ENCODE measurements around the gene TMEM31.
"Not testable (repeated sequence)": the region's sequence is repeated elsewhere in the genome, so short reads cannot be mapped to it uniquely, and the experiment has no call there.

Gene TMEM31

DNA sequence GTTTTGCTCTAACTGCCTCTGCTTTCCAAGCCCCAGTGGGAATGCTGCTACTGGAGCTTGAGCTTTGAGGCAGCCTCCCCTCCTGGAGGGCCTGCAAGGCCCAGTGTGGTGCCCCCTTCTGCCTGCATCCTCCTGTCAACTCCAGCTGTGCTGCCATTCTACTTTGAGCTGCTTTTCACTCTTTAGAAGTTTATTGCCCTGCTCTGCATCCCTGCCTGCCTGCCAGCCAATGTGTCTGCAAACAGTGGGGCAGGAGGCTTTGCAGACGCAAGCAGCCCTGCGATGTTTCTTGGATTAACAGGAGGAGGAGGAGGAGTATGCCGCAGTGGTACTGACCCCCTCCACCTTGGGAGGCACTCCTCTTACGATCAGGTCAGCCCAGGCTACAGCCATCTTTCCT lies 16.4 kb downstream of the TMEM31 start:
- no peak for DNase-seq

DNA sequence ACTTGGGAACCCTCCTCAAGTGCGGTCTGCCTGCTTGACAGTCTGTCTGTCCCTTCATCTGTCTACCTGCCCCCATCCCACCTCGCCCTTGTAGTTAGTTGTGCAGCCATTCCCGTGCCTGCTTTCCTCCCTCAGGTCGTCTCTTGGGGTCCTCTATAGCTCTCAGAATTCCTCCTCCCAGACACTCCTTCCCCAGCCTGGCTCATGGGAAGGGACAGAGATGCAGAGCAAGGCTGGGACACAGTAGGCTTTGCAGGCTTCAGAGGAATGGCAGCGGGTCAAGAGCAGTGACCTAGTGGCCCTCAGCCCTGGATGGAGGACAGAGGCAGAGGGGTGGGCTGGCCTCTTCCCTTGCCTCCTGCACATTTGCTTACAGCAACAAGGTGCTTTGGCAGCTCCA lies 18.3 kb downstream of the TMEM31 start:
- DNase-seq = no peak

DNA sequence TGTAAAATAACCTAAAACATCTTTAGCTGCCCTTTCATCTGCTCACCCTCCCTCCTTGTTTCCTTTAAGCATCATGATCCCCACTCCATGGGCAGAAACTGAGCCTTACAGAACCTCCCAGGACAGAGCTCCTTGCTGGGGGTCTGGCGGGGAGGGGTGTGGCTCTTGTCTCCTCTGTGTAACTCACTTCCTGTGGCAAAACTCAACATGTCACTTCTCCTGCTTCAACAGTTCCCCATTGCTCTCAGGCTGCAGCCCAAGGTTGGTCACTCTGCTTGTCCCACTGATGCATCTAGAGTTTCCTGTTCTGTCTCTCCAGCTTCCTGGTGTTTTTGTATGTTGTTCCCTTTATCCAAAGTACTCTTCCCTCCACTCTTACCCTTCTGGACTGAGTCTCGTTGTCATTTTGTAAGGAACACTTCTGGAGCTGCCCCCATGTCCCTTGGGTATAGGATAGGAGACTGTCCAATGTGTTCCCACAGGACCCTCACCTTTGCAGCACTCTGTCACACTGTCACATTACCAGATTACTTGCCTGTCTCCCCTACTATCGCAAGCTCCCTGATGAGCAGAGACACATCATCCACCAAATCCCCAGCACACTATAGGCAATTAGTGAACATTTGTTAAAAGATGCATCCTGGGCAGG lies 19.6 kb downstream of the TMEM31 start:
- no peak for DNase-seq

DNA sequence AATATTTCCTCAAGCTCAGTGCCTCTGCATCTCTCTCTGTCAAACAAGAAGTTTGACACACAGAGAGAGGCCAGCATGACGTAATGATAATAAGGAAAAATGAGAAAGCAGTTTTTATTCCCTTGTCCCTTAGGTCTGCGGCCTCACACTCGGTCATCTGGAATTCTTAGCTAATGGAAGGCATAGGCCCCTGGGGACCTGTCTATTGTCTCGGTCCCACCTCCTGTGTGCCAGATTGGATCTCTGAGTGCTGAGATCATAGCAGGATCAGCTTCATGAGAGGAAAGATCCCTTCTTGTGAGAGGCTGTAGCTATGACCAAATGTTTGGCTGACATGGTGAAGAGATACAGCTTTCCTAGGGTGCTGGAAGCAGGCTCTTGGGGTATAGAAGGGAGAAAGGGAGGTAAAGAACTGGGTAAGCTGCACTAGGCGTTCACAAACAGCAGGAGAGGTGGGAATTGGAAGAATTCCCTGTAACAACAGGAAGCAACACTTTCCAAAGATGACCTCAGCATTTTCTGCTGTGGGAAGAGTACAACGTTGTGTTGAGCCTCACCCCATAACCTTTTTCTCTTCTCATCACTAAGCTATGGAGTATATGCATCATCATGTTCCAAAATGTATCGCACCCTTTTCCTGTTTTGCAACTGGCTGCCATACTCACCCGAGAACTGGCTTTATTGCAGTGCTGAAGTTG lies 20.2 kb downstream of the TMEM31 start:
- no peak for DNase-seq

DNA sequence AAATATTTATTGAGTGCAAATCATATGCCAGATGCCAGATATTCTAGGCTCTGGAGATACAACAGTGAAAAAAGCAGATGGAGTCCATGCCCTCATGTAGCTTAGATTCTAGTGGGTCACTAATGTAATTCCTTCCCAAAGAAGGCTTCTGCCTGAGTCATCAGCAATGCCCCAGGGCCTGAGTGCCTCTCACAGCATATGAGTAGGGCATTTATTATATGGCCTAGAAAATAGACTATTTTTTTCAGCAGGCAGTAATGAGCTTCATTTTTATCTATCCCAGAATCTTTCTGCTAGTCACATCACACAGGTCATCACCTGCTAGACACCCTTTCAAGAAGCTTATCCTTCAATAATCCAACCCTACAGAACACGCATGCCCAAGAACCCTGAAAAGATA lies 22.3 kb downstream of the TMEM31 start:
- DNase-seq = no peak

DNA sequence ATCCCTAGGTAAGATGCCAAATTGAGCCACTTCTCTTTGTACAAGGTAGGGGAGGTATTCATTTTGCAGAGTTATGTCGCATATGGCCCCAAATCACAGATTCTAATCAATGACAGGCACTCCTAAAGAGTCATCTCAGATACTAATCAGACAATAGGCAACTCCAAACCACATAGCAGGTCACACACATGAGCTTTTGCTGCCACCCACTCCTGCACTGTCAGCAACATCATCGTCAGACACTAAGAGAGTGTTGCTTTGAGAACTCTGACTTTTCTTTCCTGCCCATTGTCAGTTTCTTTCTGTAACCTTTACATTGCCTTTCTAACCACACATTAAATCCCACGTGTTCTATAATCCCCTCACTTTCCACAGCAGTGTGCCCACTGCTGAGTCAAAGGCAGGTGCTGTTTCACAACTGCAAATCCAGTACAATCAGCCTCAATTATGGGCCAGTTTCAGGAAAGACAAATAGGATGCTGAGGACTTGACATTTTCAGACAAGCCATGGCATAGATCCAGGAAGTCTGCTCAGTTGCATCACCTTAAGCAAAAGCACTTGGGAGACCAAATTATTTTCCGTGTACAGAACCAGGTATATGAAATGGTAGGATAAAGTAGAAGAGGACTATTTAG lies 23.5 kb downstream of the TMEM31 start:
- DNase-seq = no peak

DNA sequence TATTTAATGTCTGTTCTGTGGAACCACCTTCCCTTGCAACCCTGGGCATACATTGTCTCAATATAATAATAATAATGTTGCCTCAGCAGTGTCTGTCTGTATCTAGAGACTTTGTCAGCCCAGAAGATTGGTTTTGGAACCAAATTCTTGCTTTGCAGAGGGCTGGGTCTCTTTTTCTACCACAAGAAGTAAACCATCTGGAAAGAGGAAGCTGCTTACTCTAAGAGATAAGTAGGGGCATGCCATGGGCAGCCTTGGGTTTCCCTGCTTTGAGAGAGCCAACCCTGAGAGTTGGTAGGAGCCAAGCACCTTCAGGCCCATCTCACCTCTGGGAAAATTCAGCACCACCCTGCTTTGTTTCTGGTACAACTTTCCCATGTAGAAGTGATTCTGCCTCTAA lies 27.0 kb downstream of the TMEM31 start:
- DNase-seq = no peak

DNA sequence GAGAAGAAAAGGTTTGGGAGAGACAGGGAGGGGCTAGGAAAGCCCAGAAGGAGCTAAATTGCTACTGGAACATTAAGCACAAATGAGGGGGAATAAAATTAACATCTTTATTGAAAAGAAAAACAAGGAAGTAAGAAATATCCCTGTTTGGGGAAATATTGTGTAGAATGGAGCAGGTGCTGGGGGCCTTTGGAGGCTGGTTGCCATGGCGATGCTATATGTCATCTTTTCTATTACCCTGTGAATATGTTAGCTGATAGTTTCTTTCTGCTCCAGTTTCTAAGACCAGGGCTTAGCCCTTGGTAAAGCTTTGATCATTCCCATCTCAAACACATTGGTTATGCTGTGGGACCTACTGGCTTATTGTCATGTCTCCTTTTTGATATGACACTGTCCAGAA lies 28.7 kb downstream of the TMEM31 start:
- DNase-seq = no peak

DNA sequence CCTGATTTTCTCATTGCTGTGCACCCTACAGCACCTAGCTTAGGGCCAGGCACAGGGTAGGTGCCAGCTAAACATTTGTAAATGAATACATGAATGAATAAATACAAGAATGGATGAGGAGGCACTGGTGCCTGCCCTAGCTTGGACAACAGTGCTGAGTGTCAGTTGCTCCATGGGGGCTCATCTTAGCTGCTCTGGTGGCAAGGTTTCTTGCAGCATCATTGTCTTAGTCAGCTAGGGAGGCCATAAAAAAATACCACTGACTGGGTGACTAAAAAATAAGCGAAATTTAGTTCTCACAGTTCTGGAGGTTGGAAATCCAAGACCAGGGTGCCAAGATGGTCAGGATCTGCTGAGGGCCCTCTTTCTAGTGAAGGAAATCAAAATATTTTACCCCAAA lies 31.2 kb downstream of the TMEM31 start:
- no peak for DNase-seq

DNA sequence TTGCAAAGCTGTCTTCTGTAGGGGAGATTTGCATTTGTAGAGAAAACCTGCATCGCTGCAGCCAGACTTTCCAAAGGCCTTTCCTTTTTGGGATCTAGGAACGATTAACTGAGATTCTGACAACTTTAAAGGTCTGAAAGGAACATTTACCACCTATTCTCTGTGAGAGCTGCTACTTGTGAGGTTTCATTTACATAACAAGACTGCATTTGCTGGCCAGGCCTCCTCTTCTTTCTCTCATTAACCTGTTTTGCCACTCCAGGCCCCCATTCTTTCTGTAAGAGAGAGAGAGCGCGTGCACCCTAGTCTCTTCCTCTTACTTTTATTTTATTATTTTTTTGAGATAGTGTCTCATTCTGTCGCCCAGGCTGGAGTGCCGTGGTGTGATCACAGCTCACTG lies 31.6 kb downstream of the TMEM31 start:
- no peak for DNase-seq

DNA sequence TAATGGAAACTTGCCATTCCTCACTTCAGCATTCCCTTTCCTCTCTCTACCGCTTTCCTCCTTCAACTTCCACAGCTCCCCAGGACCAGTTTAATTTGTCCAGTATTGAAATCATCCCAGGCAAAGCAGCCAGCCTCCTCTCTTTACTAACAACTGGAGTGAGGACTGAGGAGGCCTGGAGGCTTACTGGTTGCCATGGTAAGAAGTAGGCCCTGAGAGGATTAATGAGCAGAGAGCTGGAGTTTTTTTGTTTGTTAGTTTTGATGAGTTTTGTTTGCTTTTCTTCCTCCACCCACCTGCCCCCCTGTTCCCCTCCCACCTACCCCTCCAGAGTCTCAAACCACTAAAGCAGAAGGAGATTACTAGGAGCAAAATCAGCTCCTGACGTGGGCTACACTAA lies 36.5 kb downstream of the TMEM31 start:
- DNase-seq = no peak

DNA sequence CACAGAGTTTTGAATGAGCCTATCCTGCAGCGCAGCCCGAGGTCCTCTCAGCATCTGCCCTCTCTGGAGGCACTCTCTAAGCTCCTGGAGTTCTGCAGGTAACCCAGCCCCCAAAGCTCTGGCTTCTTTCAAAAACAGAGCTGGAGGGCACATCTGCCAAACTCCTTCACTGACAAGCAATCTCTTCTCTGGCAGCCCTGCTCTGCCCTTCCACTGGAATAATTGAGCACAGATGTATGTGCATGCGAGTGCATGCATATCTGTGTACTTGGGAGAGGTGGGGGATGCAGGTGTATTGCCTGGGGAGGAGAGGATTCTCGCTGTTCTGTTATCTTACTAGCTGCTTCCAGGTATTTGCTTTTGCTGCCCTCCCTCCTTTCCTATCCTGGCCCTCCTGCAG lies 43.7 kb downstream of the TMEM31 start:
- DNase-seq = no peak

DNA sequence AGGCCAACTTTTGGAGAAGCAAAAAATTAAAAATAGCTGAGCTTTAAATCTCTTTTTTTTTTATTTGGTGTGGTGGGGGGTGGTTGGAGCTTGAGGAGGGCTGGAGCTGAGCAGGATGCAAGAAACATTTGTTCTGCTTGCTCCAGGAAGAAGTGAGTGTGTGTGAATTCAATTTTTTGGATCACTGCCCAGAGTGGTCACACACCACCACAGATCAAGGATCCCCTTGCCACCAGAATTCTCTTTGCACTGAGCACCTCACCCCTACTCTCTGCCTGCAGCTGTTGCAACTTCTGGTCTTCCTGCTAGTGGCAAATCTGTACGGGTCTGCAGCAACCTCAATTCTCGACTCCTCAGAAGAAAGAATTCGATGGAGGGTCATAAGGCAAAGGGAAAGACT lies 46.0 kb downstream of the TMEM31 start:
- no peak for DNase-seq

DNA sequence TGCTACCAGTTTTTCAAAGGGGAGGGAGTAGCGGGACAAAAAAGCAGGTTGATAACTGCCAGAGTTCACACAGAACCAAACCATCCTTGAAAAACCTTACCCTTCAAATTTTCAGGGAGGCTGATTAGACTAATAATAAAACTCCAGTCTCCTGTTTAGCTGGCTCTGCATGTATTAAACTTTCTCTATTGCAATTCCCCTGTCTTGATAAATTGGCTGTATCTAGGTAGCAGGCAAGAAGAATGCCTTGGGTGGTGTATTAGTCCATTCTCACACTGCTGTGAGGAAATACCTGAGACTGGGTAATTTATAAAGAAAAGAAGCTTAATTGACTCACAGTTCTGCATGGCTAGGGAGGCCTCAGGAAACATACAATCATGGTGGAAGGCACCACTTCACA lies 47.8 kb downstream of the TMEM31 start:
- no peak for DNase-seq

DNA sequence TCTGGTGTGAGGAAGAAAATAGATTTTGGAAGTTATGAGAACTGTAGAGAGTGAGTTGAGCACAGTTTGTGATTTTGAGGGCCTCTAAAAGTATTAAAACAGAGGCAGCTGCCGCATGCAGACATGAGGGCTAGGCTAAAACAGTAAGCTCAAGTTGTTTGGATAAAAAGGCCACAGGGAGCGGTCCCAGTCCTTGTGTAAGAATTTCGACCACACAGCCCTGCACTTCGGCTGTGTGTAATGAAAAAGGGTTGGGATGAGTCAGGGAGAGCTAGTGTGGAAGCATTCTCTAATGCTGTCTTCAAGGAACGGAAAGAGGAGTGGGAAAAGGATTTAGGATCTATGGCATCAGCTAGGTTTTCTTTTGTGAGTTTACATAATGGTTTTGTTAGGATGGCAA lies 52.8 kb downstream of the TMEM31 start:
- DNase-seq = not testable (repeated sequence)

Data from SIG-M5 (cell line).